NCI-H2029 (cell line): Measurements from ENCODE around the gene GPBP1.
"Not testable (repeated sequence)": the region's sequence is repeated elsewhere in the genome, so short reads cannot be mapped to it uniquely, and the experiment has no call there.

Experiments used
- DNase-seq: peaks from one replicate; lab custom pipeline; 2025; lab: John Stamatoyannopoulos, UW

The GPBP1 gene

GRCh38 chr5:57177479-57178156 lies 3.8 kb downstream of the GPBP1 start:
- DNase-seq: no peak

GRCh38 chr5:57178238-57178637 lies 4.4 kb downstream of the GPBP1 start:
- not testable (repeated sequence) for DNase-seq

- DNase-seq: no peak
Observed at GRCh38 chr5:57179262-57180200, 5.7 kb downstream of the GPBP1 start.

GRCh38 chr5:57181154-57181553 lies 7.3 kb downstream of the GPBP1 start:
- DNase-seq: no peak

- no peak for DNase-seq
Observed at GRCh38 chr5:57184322-57184721, 10.5 kb downstream of the GPBP1 start.

- DNase-seq: no peak
Observed at GRCh38 chr5:57185313-57185712, 11.5 kb downstream of the GPBP1 start.

- no peak for DNase-seq
Observed at GRCh38 chr5:57186194-57186593, 12.3 kb downstream of the GPBP1 start.

GRCh38 chr5:57187977-57188376 lies 14.1 kb downstream of the GPBP1 start:
- DNase-seq: not testable (repeated sequence)

GRCh38 chr5:57189515-57189914 lies 15.7 kb downstream of the GPBP1 start:
- DNase-seq: no peak

- no peak for DNase-seq
Observed at GRCh38 chr5:57190593-57190992, 16.7 kb downstream of the GPBP1 start.

- no peak for DNase-seq
Observed at GRCh38 chr5:57191163-57191562, 17.3 kb downstream of the GPBP1 start.

- DNase-seq: no peak
Observed at GRCh38 chr5:57191986-57192385, 18.1 kb downstream of the GPBP1 start.

GRCh38 chr5:57192832-57193231 lies 19.0 kb downstream of the GPBP1 start:
- DNase-seq: not testable (repeated sequence)

- no peak for DNase-seq
Observed at GRCh38 chr5:57193757-57194413, 20.0 kb downstream of the GPBP1 start.

- no peak for DNase-seq
Observed at GRCh38 chr5:57194653-57195052, 20.8 kb downstream of the GPBP1 start.

- DNase-seq: no peak
Observed at GRCh38 chr5:57195060-57195459, 21.2 kb downstream of the GPBP1 start.

- no peak for DNase-seq
Observed at GRCh38 chr5:57199866-57200265, 26.0 kb downstream of the GPBP1 start.

GRCh38 chr5:57202811-57203210 lies 29.0 kb downstream of the GPBP1 start:
- no peak for DNase-seq

GRCh38 chr5:57207007-57207653 lies 33.3 kb downstream of the GPBP1 start:
- DNase-seq: no peak

- DNase-seq: no peak
Observed at GRCh38 chr5:57207681-57208080, 33.8 kb downstream of the GPBP1 start.

GRCh38 chr5:57209316-57210040 lies 35.6 kb downstream of the GPBP1 start:
- DNase-seq: no peak

- no peak for DNase-seq
Observed at GRCh38 chr5:57210633-57211032, 36.8 kb downstream of the GPBP1 start.
